ENCODE measurements around the gene MICAL3. TPM values are rescaled to one million over a fixed set of nuclear protein-coding genes. Genes with fewer than 3 reads are reported as not detected.
"Not testable (repeated sequence)": the region's sequence is repeated elsewhere in the genome, so short reads cannot be mapped to it uniquely, and the experiment has no call there.

The MICAL3 gene
- total RNA-seq, 2 experiments from 2014 or later = 21.9 to 22.5 TPM

DNA sequence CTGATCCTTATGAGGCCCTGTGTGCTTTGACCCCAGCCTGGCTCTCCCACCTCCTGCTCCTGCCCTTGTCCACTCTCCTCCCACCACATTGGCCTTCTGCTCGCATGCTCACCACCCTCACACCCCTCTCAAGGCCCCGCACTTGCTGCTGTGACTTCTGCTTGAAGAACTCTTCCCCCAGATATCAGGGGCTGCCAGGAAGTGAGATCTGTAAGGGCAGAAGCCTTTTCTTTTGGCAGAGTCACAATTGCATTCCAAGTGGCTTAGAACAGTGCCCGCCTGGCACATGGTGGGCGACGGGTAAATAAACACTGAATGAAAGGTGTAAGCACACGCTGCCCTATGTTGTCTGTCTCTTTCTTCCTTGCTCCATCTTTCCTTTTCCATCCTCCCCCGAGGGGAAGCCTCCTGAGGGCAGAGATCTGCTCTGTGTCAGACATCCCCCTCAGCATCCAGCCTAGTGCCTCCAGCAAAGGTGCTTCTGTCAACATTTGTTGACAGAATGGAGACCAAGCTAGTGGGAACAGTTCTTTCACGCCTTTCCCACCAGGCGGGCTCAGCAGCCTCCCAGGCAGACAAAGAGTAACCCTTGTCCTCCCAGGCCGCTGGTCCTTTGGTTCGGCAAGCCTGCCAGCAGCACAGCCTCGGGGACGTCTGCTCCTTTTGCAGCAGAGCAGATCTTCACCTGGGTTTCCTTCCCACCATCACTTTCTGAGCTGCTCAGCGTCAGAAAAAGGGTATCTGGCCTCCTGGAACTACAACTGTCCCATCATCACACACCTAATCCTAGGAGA, 43.4 kb upstream of the MICAL3 start:
- Mint-ChIP-seq H3K9me3 (ENCODE audit: low read depth) (no peaks in the 10 kb centered on the region), H3K27ac (no peak overlapping the region), H3K27me3 (peaks cover 31% of the 10 kb centered on the region), H3K4me3 (no peak overlapping the region), H3K4me1 (no peaks in the 10 kb centered on the region), H3K36me3 (ENCODE audit: low read depth) (no peaks in the 10 kb centered on the region)
- CTCF ChIA-PET = interaction anchor here (0.8 kb wide), 1 partner anchor 43 kb away, joined by 3 read pairs; the partner anchor contains the start of gene TUBA8
- intact Hi-C loops (cut with DNase I, micrococcal nuclease) = no loop called here
- ATAC-seq (no peak), DNase-seq (no peak)
- POLR2A ChIA-PET = no interaction called here

DNA sequence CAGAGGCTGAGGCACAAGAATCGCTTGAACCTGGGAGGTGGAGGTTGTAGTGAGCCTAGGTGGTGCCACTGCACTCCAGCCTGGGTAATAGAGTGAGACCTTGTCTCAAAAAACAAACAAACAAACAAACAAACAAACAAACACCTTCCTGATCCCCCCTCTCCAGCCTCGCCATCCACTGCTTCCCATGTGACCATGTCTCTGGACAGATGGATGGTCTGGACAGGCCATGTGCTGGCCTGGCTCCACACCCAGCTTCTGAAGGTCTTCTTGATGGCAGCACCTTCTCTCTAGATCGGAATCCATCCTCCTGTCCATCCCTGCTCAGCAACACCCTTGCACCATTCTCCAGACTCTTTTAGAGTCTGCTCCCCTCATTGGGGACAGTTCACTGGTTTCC, 42.8 kb upstream of the MICAL3 start:
- Mint-ChIP-seq H3K36me3 (ENCODE audit: low read depth) (no peaks in the 10 kb centered on the region), H3K4me1 (no peaks in the 10 kb centered on the region), H3K4me3 (no peak overlapping the region), H3K27me3 (peaks cover 31% of the 10 kb centered on the region), H3K27ac (no peak overlapping the region), H3K9me3 (ENCODE audit: low read depth) (no peaks in the 10 kb centered on the region)
- ChIA-PET CTCF (no interaction called here), POLR2A (no interaction called here)
- no peak for ATAC-seq
- intact Hi-C loops (cut with DNase I, micrococcal nuclease) = no loop called here
- DNase-seq = no peak

DNA sequence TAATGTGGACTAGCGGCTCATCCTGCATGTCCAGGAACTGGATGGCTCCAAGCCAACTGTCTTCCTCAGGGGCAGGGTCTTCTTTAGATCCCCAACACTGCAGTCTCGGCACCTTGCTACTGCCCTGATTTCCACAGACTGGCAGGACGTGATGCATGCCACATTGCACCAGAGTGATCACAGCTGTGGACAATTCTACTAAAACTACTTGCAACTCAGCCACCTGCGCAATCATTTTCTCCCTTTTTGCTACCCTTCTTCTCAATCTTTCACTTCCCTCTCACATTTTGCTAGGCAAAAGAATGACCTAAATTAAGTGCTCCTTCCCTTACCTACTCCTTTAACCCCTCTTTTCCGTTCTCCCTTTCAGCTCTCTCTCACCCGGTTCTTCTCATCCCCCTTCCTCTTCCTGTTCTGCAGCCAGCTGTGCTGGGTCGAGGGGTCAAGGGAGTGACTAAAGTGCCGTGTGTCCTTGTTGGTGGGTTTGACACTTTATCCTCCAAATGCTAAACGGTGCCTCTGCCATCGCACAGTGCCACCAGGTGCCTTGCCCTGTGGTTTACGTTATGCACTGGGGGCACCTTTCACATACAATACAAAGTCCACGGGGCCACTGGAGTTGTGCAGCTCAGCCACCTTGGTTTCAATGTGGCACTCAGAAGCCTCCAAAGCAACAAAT, 42.0 kb upstream of the MICAL3 start:
- intact Hi-C loops (cut with DNase I, micrococcal nuclease) = no loop called here
- no peak for ATAC-seq
- H3K4me3 Mint-ChIP-seq = no peak overlapping the region
- ChIA-PET POLR2A (no interaction called here), CTCF (interaction anchor here (0.6 to 1.3 kb wide), 3 partner anchors 9 to 747 kb away, joined by 3 to 6 read pairs (median 5); no protein-coding TSS in a partner anchor)
- DNase-seq = no peak
- H3K27ac Mint-ChIP-seq = no peak overlapping the region
- no peaks in the 10 kb centered on the region for H3K9me3 Mint-ChIP-seq (ENCODE audit: low read depth)
- H3K27me3 Mint-ChIP-seq = peaks cover 31% of the 10 kb centered on the region
- H3K36me3 Mint-ChIP-seq (ENCODE audit: low read depth) = no peaks in the 10 kb centered on the region
- H3K4me1 Mint-ChIP-seq = no peaks in the 10 kb centered on the region

DNA sequence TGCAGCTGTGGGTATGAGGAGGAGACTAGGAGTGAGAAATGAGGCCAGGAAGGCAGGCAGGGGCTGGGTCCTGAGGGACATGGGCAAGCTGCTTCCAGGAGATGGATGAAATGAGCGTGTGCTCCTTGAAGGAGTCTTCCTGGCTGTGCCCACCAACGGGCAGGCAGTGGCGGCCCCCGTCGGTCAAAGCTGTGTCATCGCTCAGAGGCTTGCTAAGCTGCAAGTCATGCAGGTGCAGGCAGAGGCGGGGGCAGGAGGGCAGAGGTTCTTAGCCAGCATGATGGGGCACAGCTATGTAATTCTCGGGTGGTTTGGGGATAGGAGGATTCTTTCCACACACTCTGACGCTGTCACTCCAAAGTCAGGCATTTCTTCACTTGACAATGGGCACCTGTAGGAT, 40.9 kb upstream of the MICAL3 start:
- ATAC-seq (no peak), DNase-seq (no peak)
- intact Hi-C loops (cut with DNase I, micrococcal nuclease) = no loop called here
- CTCF ChIA-PET = interaction anchor here (0.6 to 1.1 kb wide), 4 partner anchors 10 to 85 kb away, joined by 3 to 6 read pairs (median 3); no protein-coding TSS in a partner anchor
- H3K4me1 Mint-ChIP-seq = no peaks in the 10 kb centered on the region
- H3K4me3 Mint-ChIP-seq = no peak overlapping the region
- H3K9me3 Mint-ChIP-seq (ENCODE audit: low read depth) = no peaks in the 10 kb centered on the region
- H3K36me3 Mint-ChIP-seq (ENCODE audit: low read depth) = no peaks in the 10 kb centered on the region
- POLR2A ChIA-PET = no interaction called here
- H3K27ac Mint-ChIP-seq = no peak overlapping the region
- peaks cover 32% of the 10 kb centered on the region for H3K27me3 Mint-ChIP-seq

GRCh38 chr22:18064636-18065035, 40.3 kb upstream of the MICAL3 start:
- H3K27ac Mint-ChIP-seq = no peak overlapping the region
- no peak overlapping the region for H3K4me3 Mint-ChIP-seq
- DNase-seq = no peak
- no peaks in the 10 kb centered on the region for H3K36me3 Mint-ChIP-seq (ENCODE audit: low read depth)
- POLR2A ChIA-PET = no interaction called here
- peaks cover 36% of the 10 kb centered on the region for H3K27me3 Mint-ChIP-seq
- no peaks in the 10 kb centered on the region for H3K4me1 Mint-ChIP-seq
- no peak for ATAC-seq
- H3K9me3 Mint-ChIP-seq (ENCODE audit: low read depth) = no peaks in the 10 kb centered on the region
- intact Hi-C loops (cut with DNase I, micrococcal nuclease) = no loop called here
- CTCF ChIA-PET = interaction anchor here (0.7 to 0.8 kb wide), 2 partner anchors 36 to 38 kb away, joined by 3 to 4 read pairs; no protein-coding TSS in a partner anchor

DNA sequence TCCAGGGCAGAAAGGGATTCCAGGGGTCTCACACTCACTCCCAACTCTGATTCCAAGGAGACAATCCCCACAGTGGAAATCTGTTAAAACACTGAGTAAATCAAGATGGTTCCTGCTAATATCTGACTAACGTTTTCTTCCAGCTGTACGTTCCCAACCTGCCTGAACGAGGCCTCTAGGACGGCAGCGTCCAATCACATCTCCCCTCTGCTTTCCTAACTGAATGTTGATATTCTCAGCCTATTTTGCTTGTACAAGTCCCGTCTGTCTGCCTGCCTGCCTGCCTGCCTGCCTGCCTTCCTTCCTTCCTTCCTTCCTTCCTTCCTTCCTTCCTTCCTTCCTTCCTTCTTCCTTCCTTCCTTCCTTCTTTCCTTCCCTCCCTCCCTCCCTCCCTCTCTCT, 39.4 kb upstream of the MICAL3 start:
- H3K36me3 Mint-ChIP-seq (ENCODE audit: low read depth); H3K9me3 Mint-ChIP-seq (ENCODE audit: low read depth); POLR2A ChIA-PET; ATAC-seq; DNase-seq; H3K4me3 Mint-ChIP-seq; H3K4me1 Mint-ChIP-seq; H3K27ac Mint-ChIP-seq; intact Hi-C loops (cut with DNase I, micrococcal nuclease): not testable (repeated sequence)
- peaks cover 39% of the 10 kb centered on the region for H3K27me3 Mint-ChIP-seq
- CTCF ChIA-PET = interaction anchor here (0.6 to 1.0 kb wide), 2 partner anchors 38 to 100 kb away, joined by 3 to 4 read pairs; no protein-coding TSS in a partner anchor

DNA sequence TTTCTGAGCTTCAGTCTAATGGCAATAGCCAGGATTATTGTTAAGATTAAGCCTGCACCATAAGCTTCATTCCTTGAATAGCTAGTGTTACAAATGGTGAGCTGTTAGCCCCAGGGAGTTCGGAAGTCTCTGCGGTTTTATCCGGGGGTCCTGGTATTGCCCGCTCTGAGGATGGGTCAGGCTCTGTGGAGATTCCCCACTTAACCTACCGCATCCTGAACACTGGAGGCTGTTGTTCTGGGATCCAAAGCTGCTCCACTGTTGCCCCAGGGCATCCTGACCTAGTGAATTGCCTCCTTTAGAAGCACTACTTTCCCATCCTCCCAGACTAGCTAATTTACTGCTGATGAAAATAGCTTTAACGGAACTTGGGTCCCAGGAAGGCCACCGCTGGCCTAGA, 38.9 kb upstream of the MICAL3 start:
- CTCF ChIA-PET = interaction anchor here (0.6 to 1.0 kb wide), 4 partner anchors 38 to 233 kb away, joined by 3 to 4 read pairs (median 3); no protein-coding TSS in a partner anchor
- intact Hi-C loops (cut with DNase I, micrococcal nuclease) = no loop called here
- Mint-ChIP-seq H3K27me3 (peaks cover 39% of the 10 kb centered on the region), H3K36me3 (ENCODE audit: low read depth) (no peaks in the 10 kb centered on the region), H3K9me3 (ENCODE audit: low read depth) (no peaks in the 10 kb centered on the region), H3K27ac (no peak overlapping the region), H3K4me3 (no peak overlapping the region), H3K4me1 (no peaks in the 10 kb centered on the region)
- no peak for DNase-seq
- POLR2A ChIA-PET = no interaction called here
- ATAC-seq = no peak

- ATAC-seq = no peak
- Mint-ChIP-seq H3K4me1 (no peaks in the 10 kb centered on the region), H3K27ac (no peak overlapping the region), H3K4me3 (no peak overlapping the region), H3K27me3 (peaks cover 35% of the 10 kb centered on the region), H3K9me3 (ENCODE audit: low read depth) (no peaks in the 10 kb centered on the region), H3K36me3 (ENCODE audit: low read depth) (no peaks in the 10 kb centered on the region)
- no peak for DNase-seq
- ChIA-PET CTCF (interaction anchor here (0.6 to 1.0 kb wide), 2 partner anchors 89 to 232 kb away, joined by 3 read pairs; no protein-coding TSS in a partner anchor), POLR2A (no interaction called here)
- intact Hi-C loops (cut with DNase I, micrococcal nuclease) = no loop called here
These were observed 38.1 kb upstream of the MICAL3 start for GRCh38 chr22:18062421-18062820.

GRCh38 chr22:18060646-18061620, 36.6 kb upstream of the MICAL3 start:
- H3K27ac Mint-ChIP-seq = no peak overlapping the region
- ATAC-seq (no peak), DNase-seq (no peak)
- H3K36me3 Mint-ChIP-seq (ENCODE audit: low read depth) = no peaks in the 10 kb centered on the region
- intact Hi-C loops (cut with DNase I, micrococcal nuclease) = no loop called here
- no peaks in the 10 kb centered on the region for H3K9me3 Mint-ChIP-seq (ENCODE audit: low read depth)
- ChIA-PET POLR2A (no interaction called here), CTCF (interaction anchor here (0.5 kb wide), 1 partner anchor 164 kb away, joined by 3 read pairs; no protein-coding TSS in a partner anchor)
- peaks cover 23% of the 10 kb centered on the region for H3K27me3 Mint-ChIP-seq
- no peak overlapping the region for H3K4me3 Mint-ChIP-seq
- H3K4me1 Mint-ChIP-seq = no peaks in the 10 kb centered on the region

DNA sequence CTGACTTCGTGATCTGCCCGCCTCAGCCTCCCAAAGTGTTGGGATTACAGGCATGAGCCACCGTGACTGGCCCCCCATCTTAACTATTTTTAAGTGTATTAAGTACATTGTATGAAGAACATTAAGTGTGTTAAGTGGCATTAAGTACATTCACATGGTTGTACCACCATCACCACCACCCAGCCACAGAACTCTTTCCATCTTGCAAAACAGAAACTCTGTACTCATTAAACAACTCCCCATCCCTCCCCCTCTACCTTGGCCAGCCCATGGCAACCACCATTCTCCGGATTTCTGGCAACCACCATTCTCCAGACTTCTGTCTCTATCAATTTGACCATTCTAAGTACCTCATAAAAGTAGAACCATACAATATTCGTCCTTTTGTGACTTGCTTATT, 35.6 kb upstream of the MICAL3 start:
- ChIA-PET POLR2A (no interaction called here), CTCF (no interaction called here)
- peaks cover 15% of the 10 kb centered on the region for H3K27me3 Mint-ChIP-seq
- no peak for DNase-seq
- intact Hi-C loops (cut with DNase I, micrococcal nuclease) = no loop called here
- H3K27ac Mint-ChIP-seq = no peak overlapping the region
- no peaks in the 10 kb centered on the region for H3K36me3 Mint-ChIP-seq (ENCODE audit: low read depth)
- no peaks in the 10 kb centered on the region for H3K9me3 Mint-ChIP-seq (ENCODE audit: low read depth)
- no peak for ATAC-seq
- H3K4me3 Mint-ChIP-seq = no peak overlapping the region
- no peaks in the 10 kb centered on the region for H3K4me1 Mint-ChIP-seq

DNA sequence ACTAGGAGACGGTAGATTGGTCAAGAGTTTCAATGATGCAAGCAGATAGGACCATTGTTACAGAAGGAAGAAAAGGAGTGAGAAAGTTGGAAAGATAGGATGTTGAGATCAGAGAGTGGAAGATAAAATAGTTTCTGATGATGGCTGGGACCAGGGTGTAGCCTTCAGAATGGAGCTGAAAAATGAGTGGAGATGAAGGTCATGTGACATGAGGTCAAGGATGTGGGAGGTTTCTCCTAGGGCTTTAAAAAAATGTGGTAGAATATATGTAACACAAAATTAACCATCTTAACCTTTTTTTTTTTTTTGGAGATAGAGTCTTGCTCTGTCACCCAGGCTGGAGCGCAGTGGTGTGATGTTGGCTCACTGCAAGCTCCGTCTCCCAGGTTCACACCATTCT, 35.1 kb upstream of the MICAL3 start:
- POLR2A ChIA-PET = no interaction called here
- Mint-ChIP-seq H3K36me3 (ENCODE audit: low read depth) (no peaks in the 10 kb centered on the region), H3K27ac (no peak overlapping the region), H3K4me3 (no peak overlapping the region), H3K27me3 (peaks cover 10% of the 10 kb centered on the region), H3K4me1 (no peaks in the 10 kb centered on the region), H3K9me3 (ENCODE audit: low read depth) (no peaks in the 10 kb centered on the region)
- no peak for ATAC-seq
- intact Hi-C loops (cut with DNase I, micrococcal nuclease) = no loop called here
- CTCF ChIA-PET = no interaction called here
- DNase-seq = no peak
